GM12875 (cell line): ENCODE data around the gene FGGY.

Source experiments
- H3K4me3 ChIP-seq: one replicate; pipeline ENCODE4 v1.5.1; 2011; ENCODE audit warnings: low read depth, low read length, control low read depth
- CTCF ChIP-seq: IDR thresholded peaks from 2 replicates; pipeline ENCODE4 v1.5.1; 2011; ENCODE audit warnings: low read depth, mild to moderate bottlenecking, control low read depth, inconsistent platforms, low read length, moderate library complexity, borderline replicate concordance; ENCODE audit not compliant: insufficient read depth

Gene FGGY

DNA sequence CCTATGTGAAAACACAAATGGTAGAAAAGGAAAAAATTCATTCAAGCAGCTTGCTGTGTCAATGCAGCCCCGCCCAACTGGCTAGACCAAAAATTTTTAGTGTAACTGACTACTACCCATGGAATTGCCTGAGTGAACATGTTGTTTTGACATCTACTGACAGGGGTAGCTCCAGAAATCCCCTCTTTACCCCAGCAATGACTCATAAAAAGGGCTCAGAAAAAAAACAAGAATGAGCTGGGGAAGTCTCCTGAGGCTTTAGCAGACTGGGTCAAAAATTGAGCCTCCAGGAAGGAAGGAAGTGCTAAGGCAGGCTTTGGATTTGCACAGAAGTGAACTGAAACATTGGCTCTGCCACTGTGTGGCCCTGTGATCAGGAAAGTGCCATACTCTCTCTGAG, 24.4 kb upstream of the FGGY start:
- H3K4me3 ChIP-seq, result no peak overlapping the region
- no peak for TF ChIP-seq CTCF

GRCh38 chr1:59276439-59276851, 20.4 kb upstream of the FGGY start:
- no peak overlapping the region for H3K4me3 ChIP-seq
- TF ChIP-seq CTCF, result no peak

- no peak overlapping the region for H3K4me3 ChIP-seq
- TF ChIP-seq CTCF, result no peak
Observed at GRCh38 chr1:59278780-59279354, 18.0 kb upstream of the FGGY start.

DNA sequence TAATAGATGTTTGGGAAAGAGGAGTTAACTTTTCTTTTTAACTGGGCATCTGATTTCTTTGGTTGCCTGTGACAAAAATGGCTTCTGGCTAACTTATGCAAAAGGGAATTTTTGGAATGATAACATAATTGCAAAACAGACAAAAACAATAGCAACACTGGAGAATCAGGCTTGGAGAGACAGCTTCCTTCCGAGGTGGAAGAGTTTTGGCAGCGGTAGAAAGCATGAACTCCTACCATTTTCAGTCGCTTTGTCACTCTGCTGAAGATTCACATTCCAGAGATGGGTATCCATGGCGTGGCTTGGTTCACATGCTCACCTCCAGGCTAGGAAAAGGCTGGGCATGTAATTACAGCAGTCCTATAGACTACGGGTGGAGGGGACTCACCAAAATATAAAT, 17.2 kb upstream of the FGGY start:
- no peak overlapping the region for H3K4me3 ChIP-seq
- TF ChIP-seq CTCF, result no peak

- H3K4me3 ChIP-seq, result no peak overlapping the region
- no peak for TF ChIP-seq CTCF
Observed at GRCh38 chr1:59282951-59283350, 13.9 kb upstream of the FGGY start.

- no peak overlapping the region for H3K4me3 ChIP-seq
- no peak for TF ChIP-seq CTCF
Observed at GRCh38 chr1:59285691-59286090, 11.2 kb upstream of the FGGY start.

DNA sequence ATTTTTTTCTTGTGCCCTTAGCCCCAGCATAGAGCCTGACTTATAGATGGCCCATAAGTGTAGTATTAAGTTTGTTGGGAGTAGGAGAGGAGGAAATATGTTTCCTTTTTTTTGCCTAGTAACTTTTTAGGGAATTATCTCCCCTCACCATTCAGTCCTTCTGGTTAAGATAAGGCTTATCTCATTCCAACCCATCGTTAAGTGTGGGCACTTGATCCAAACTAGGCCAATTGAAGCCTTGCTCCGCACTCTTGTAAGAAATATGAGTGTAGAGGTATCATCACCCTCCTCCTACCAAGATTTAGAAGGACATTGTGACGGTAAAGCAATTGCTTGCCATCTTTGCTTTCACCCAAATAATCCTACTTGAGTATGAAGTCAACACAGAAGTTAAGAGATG, 8.8 kb upstream of the FGGY start:
- no peak for TF ChIP-seq CTCF

More for the DNA sequence above, 8.8 kb upstream of the FGGY start:
- no peak overlapping the region for H3K4me3 ChIP-seq
